ENCODE measurements around the gene CYTH3. TPM values are rescaled to one million over a fixed set of nuclear protein-coding genes. Genes with fewer than 3 reads are reported as not detected.

CYTH3 gene
- total and polyA plus RNA-seq, 10 donors: 2.5 to 28.1 (median 17.5) TPM

- Histone ChIP-seq H3K4me1 (peaks cover 0 to 16% (median 9%) of the 10 kb centered on the region in 6 donors), H3K36me3 (peaks cover 0 to 38% (median 0%) of the 10 kb centered on the region in 6 donors), H3K9me3 (no peaks in the 10 kb centered on the region), H3K27ac (no peak overlapping the region), H3K27me3 (replicated peaks in 1 of 7) (no peaks in the 10 kb centered on the region), H3K4me3 (peak overlapping the region in 1 of 8 donors; percentile 7)
- no peak for DNase-seq
- 85 to 96% (median 93%) methylated on average over 22 to 36 of the region's 36 CpGs for WGBS, 5 donors
- TF ChIP-seq CTCF (IDR thresholded peaks at IDR 0.05 in 8 of 11, conservative IDR thresholded peaks at IDR 0.05 in 3 of 11) (no peak), POLR2A (IDR thresholded peaks at IDR 0.05) (no peak), POLR2AphosphoS5 (IDR thresholded peaks at IDR 0.05) (peak in 1 of 3 donors; percentile 7)
- intact Hi-C loops (cut with DNase I; ENCODE audit: low total_unique reads): loop anchor here (10.0 kb wide), 1 partner anchor 55 kb away; no protein-coding TSS in a partner anchor
These were observed 102.5 kb downstream of the CYTH3 start for GRCh38 chr7:6169805-6170520.

DNA sequence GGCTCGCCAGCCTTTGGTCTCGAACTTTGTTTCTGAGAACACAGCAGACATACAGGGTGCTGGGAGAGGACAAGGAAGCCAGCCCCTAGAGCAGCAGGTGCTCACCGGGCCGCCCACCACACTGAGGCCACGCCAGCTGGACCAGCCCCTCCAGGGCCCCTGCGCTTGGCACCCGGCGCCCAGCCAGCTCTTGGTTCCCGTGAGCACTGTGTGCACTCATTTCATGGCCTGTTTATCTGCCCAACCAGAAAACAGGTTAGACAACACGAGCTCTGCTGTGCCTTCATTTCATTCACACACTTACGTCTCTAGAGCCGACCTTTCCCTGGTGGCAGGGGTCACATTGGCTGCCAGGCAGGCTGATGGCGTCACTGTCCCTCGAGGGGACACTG is 104.0 kb downstream of the CYTH3 start:
- Histone ChIP-seq H3K27me3 (replicated peaks in 1 of 7) (no peaks in the 10 kb centered on the region), H3K27ac (no peak overlapping the region), H3K36me3 (peaks cover 0 to 53% (median 0%) of the 10 kb centered on the region in 6 donors), H3K9me3 (no peaks in the 10 kb centered on the region), H3K4me3 (no peak overlapping the region), H3K4me1 (peaks cover 0 to 13% (median 7%) of the 10 kb centered on the region in 6 donors)
- TF ChIP-seq POLR2A (IDR thresholded peaks at IDR 0.05) (no peak), CTCF (IDR thresholded peaks at IDR 0.05 in 8 of 11, conservative IDR thresholded peaks at IDR 0.05 in 3 of 11) (no peak), POLR2AphosphoS5 (IDR thresholded peaks at IDR 0.05) (no peak)
- intact Hi-C loops (cut with DNase I; ENCODE audit: low total_unique reads): no loop called here
- DNase-seq: no peak
- WGBS, 5 donors: 85 to 95% (median 93%) methylated on average over 14 of the region's 14 CpGs

- no peak for DNase-seq
- H3K36me3 ChIP-seq: peaks cover 0 to 59% (median 0%) of the 10 kb centered on the region in 6 donors
- no peak overlapping the region for H3K4me3 ChIP-seq
- no peak overlapping the region for H3K27ac ChIP-seq
- H3K4me1 ChIP-seq: peaks cover 0 to 7% (median 3%) of the 10 kb centered on the region in 6 donors
- WGBS, 5 donors: 93 to 96% (median 94%) methylated on average over 21 to 22 of the region's 22 CpGs
- H3K9me3 ChIP-seq: no peaks in the 10 kb centered on the region
- TF ChIP-seq CTCF (IDR thresholded peaks at IDR 0.05 in 8 of 11, conservative IDR thresholded peaks at IDR 0.05 in 3 of 11) (no peak), POLR2A (IDR thresholded peaks at IDR 0.05) (no peak), POLR2AphosphoS5 (IDR thresholded peaks at IDR 0.05) (no peak)
- no peaks in the 10 kb centered on the region for H3K27me3 ChIP-seq (replicated peaks in 1 of 7)
- intact Hi-C loops (cut with DNase I; ENCODE audit: low total_unique reads): no loop called here
These were observed 104.6 kb downstream of the CYTH3 start for GRCh38 chr7:6167587-6168476.

All from spleen (tissue), 11 donors.